GM23338 (cell line): Measurements from ENCODE around the gene R3HDML. TPM values are rescaled to one million over a fixed set of nuclear protein-coding genes. Genes with fewer than 3 reads are reported as not detected.

Experiments
- ATAC-seq: fragments of 200-7000 bp; cut with Tn5 transposase; 3 replicates; pipeline ENCODE4 v1.9.1; 2020
- DNase-seq: peaks from one replicate; pipeline ENCODE4 v3.0.0-alpha.2; 2015; ENCODE audit warnings: low spot score
- H2AFZ ChIP-seq: fragments of 200-600 bp; sonication (generic); 2 replicates; pipeline ENCODE4 v1.8.0; 2016; ENCODE audit warnings: antibody characterized with exemption, mild to moderate bottlenecking, moderate library complexity
- H3F3A ChIP-seq: fragments of 200-600 bp; sonication (generic); replicated peaks from 2 replicates; pipeline ENCODE4 v1.8.0; 2017; ENCODE audit warnings: antibody characterized with exemption, mixed run types, low read depth
- H3K27ac ChIP-seq: fragments of 200-600 bp; sonication (generic); 2 replicates; pipeline ENCODE4 v1.6.1; 2016; ENCODE audit warnings: low read depth
- H3K27me3 ChIP-seq: fragments of 200-600 bp; sonication (generic); 2 replicates; pipeline ENCODE4 v1.8.0; 2016; ENCODE audit warnings: mild to moderate bottlenecking, mixed run types, moderate library complexity; ENCODE audit not compliant: insufficient read depth
- H3K36me3 ChIP-seq: fragments of 200-600 bp; sonication (generic); 2 replicates; pipeline ENCODE4 v1.8.0; 2016; ENCODE audit warnings: mild to moderate bottlenecking; ENCODE audit not compliant: insufficient read depth
- H3K4me1 ChIP-seq: fragments of 200-600 bp; sonication (generic); 2 replicates; pipeline ENCODE4 v1.8.0; 2016; ENCODE audit warnings: mild to moderate bottlenecking, moderate library complexity; ENCODE audit not compliant: insufficient read depth
- H3K4me2 ChIP-seq: fragments of 200-600 bp; sonication (generic); 2 replicates; pipeline ENCODE4 v1.7.1; 2017; ENCODE audit warnings: mixed run types
- H3K4me3 ChIP-seq: fragments of 200-600 bp; sonication (generic); 2 replicates; pipeline ENCODE4 v1.6.1; 2016; ENCODE audit warnings: mixed run types
- H3K79me2 ChIP-seq: fragments of 200-600 bp; sonication (generic); replicated peaks from 2 replicates; pipeline ENCODE4 v1.8.0; 2017; ENCODE audit warnings: mild to moderate bottlenecking; ENCODE audit not compliant: insufficient read depth
- H3K9me2 ChIP-seq: fragments of 200-600 bp; sonication (generic); 2 replicates; pipeline ENCODE4 v1.8.0; 2017; ENCODE audit not compliant: insufficient read depth
- H4K20me1 ChIP-seq: fragments of 200-600 bp; sonication (generic); replicated peaks from 2 replicates; pipeline ENCODE4 v1.8.0; 2017; ENCODE audit warnings: mild to moderate bottlenecking; ENCODE audit not compliant: insufficient read depth
- H3K27ac Mint-ChIP-seq: 2 replicates; pipeline ENCODE4 v1.8.0; 2020; ENCODE audit warnings: inconsistent platforms, mild to moderate bottlenecking, moderate library complexity, mixed read lengths
- H3K27me3 Mint-ChIP-seq: 3 replicates; pipeline ENCODE4 v1.8.0; 2022; ENCODE audit warnings: low read depth, mild to moderate bottlenecking, moderate library complexity, mixed read lengths, inconsistent platforms; ENCODE audit not compliant: insufficient read depth, poor library complexity
- H3K36me3 Mint-ChIP-seq: 3 replicates; pipeline ENCODE4 v1.8.0; 2021; ENCODE audit warnings: low read depth, mild to moderate bottlenecking, inconsistent platforms, moderate library complexity, mixed read lengths
- H3K4me1 Mint-ChIP-seq: 3 replicates; pipeline ENCODE4 v1.8.0; 2020; ENCODE audit warnings: mild to moderate bottlenecking, inconsistent platforms, mixed read lengths
- H3K4me3 Mint-ChIP-seq: 3 replicates; pipeline ENCODE4 v1.8.0; 2021; ENCODE audit warnings: moderate library complexity, mild to moderate bottlenecking, inconsistent platforms, mixed read lengths
- H3K9me3 Mint-ChIP-seq: 3 replicates; pipeline ENCODE4 v1.8.0; 2020; ENCODE audit warnings: moderate library complexity, mild to moderate bottlenecking, inconsistent platforms, mixed read lengths
- CREB1 ChIP-seq: fragments of 250-450 bp; sonication (Bioruptor Pico); IDR thresholded peaks from 2 replicates; pipeline ENCODE4 v1.5.0; 2020; ENCODE audit warnings: low read depth, mild to moderate bottlenecking, moderate library complexity
- EZH2 ChIP-seq: fragments of 200-600 bp; sonication (generic); IDR thresholded peaks from one replicate; pipeline ENCODE4 v1.8.0; 2017; ENCODE audit warnings: antibody characterized with exemption, mild to moderate bottlenecking, low read depth; ENCODE audit not compliant: unreplicated experiment
- EZH2phosphoT487 ChIP-seq: fragments of 200-600 bp; sonication (generic); IDR thresholded peaks from one replicate; pipeline ENCODE4 v1.8.1; 2018; ENCODE audit warnings: antibody characterized with exemption; ENCODE audit not compliant: unreplicated experiment
- JUNB ChIP-seq: IDR thresholded peaks from one replicate; pipeline ENCODE4 v1.6.1; 2016; ENCODE audit warnings: antibody characterized with exemption; ENCODE audit not compliant: unreplicated experiment
- NANOG ChIP-seq: IDR thresholded peaks from 2 replicates; pipeline ENCODE4 v1.6.1; 2016; ENCODE audit warnings: antibody characterized with exemption, borderline replicate concordance
- POLR2AphosphoS5 ChIP-seq: IDR thresholded peaks from 2 replicates; pipeline ENCODE4 v1.6.1; 2016; ENCODE audit warnings: antibody characterized with exemption, low read depth
- STAT1 ChIP-seq: IDR thresholded peaks from one replicate; pipeline ENCODE4 v1.6.1; 2016; ENCODE audit warnings: antibody characterized with exemption; ENCODE audit not compliant: unreplicated experiment
- ZNF114 ChIP-seq: fragments of 250-450 bp; sonication (Bioruptor Pico); IDR thresholded peaks from 2 replicates; pipeline ENCODE4 v1.5.0; 2020; ENCODE audit warnings: mild to moderate bottlenecking, moderate library complexity
- ZNF331 ChIP-seq: fragments of 250-450 bp; sonication (Bioruptor Pico); IDR thresholded peaks from 2 replicates; pipeline ENCODE4 v1.5.0; 2020; ENCODE audit warnings: low read depth, mild to moderate bottlenecking, moderate library complexity
- polyA plus RNA-seq: library from polyadenylated mRNA; unstranded; fragments of >200 nt; fragmentation: Nextera tagmentation; extraction: Ambion mirVana; gene quantifications from 2 replicates; pipeline ENCODE4 v1.2.1, GENCODE V29; 2016
- total RNA-seq: library from RNA; depleted of rRNA; stranded (reverse); fragments of >200 nt; shearing (Covaris generic); gene quantifications from 2 replicates; pipeline ENCODE4 v1.2.3, GENCODE V29; 2014
- TF ChIP-seq, protein P1 (sequence below): IDR thresholded peaks from 2 replicates; pipeline ENCODE4 v1.6.1; 2016; ENCODE audit warnings: antibody characterized with exemption
- TF ChIP-seq, protein P2 (sequence below), 2 experiments: fragments of 200-600 bp in 1 of 2; sonication (generic) in 1 of 2; conservative IDR thresholded peaks; 2 replicates each; pipeline versions ENCODE4 v1.5.1 to v1.6.1; 2016 to 2017; ENCODE audit warnings: antibody characterized with exemption in 2 of 2, low read depth in 2 of 2, mild to moderate bottlenecking in 2 of 2, moderate library complexity in 1 of 2
- TF ChIP-seq, protein P3 (sequence below): IDR thresholded peaks from one replicate; pipeline ENCODE4 v1.6.1; 2018; ENCODE audit warnings: antibody characterized with exemption; ENCODE audit not compliant: unreplicated experiment

The R3HDML gene
- total and polyA plus RNA-seq, 2 experiments from 2014 or later: not detected

DNA sequence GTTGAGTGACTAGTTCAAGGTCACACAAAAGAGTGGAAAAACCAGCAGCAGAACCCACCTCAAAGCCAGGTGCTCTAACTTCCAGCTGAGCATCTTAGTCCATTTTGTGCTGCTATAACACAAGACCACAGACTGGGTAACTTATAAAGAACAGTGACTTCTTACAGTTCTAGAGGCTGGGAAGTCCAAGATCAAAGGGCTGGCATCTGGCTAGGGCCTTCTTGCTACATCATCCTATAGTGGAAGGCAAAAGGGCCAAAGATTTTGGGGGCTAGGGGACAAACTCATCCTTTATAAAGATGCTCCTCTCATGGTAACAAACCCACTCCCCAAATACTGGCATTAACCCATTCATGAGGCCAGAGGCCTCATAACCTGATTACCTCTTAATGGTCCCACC lies 35.6 kb upstream of the R3HDML start:
- H3K27ac Mint-ChIP-seq: no peak overlapping the region
- Histone ChIP-seq H2AFZ (no peak overlapping the region), H3K4me1 (no peaks in the 10 kb centered on the region), H3K9me2 (no peaks in the 10 kb centered on the region), H3K4me2 (no peak overlapping the region), H3K79me2 (no peaks in the 10 kb centered on the region), H3K36me3 (no peaks in the 10 kb centered on the region), H3F3A (no peaks in the 10 kb centered on the region), H3K27ac (no peak overlapping the region), H3K27me3 (no peaks in the 10 kb centered on the region), H3K4me3 (no peak overlapping the region), H4K20me1 (no peaks in the 10 kb centered on the region; the same call in 1 of the 2 replicates)
- no peaks in the 10 kb centered on the region; the same call in 2 of the 3 replicates for H3K4me1 Mint-ChIP-seq
- DNase-seq: no peak
- no peaks in the 10 kb centered on the region for H3K36me3 Mint-ChIP-seq
- H3K9me3 Mint-ChIP-seq: no peaks in the 10 kb centered on the region
- no peak for ATAC-seq
- H3K4me3 Mint-ChIP-seq: no peak overlapping the region
- H3K27me3 Mint-ChIP-seq: peaks cover 4% of the 10 kb centered on the region
- TF ChIP-seq, protein P1, sequence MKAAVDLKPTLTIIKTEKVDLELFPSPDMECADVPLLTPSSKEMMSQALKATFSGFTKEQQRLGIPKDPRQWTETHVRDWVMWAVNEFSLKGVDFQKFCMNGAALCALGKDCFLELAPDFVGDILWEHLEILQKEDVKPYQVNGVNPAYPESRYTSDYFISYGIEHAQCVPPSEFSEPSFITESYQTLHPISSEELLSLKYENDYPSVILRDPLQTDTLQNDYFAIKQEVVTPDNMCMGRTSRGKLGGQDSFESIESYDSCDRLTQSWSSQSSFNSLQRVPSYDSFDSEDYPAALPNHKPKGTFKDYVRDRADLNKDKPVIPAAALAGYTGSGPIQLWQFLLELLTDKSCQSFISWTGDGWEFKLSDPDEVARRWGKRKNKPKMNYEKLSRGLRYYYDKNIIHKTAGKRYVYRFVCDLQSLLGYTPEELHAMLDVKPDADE: no peak

DNA sequence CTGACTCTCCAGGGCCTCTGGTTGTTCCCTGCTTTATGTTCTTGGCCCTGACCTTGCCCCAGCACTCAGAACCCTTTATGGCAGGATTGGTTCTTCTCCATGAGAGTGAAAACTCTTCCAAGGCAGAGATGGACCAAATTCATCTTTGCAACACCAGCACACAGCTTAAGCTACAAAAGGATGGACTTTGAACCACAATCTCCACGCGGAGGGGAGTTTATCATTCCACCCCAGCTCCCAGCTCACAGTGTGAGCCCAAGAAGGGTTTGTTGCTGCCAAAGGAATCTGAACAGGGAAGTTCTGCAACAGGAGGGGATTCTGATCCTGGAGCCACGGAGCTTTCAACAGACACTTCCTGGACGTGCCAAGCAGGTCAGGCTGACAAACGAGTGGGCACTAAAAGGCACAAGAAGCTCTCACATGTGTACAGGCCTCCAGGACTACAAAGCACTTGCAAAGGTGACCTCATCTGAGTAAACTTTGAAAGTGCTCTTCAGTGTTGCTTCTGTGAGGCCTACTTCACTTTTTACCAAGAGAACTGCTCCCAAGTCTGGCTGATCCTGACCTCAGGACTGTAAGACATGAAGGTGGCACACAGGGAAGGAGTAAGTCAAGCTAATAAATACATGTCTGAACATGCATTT lies 34.7 kb upstream of the R3HDML start:
- no peak for DNase-seq
- no peak overlapping the region for H3K4me3 Mint-ChIP-seq
- no peaks in the 10 kb centered on the region for H3K9me3 Mint-ChIP-seq
- Histone ChIP-seq H3K4me3 (no peak overlapping the region), H3K27me3 (no peaks in the 10 kb centered on the region), H4K20me1 (no peaks in the 10 kb centered on the region; the same call in 1 of the 2 replicates), H3K4me2 (no peak overlapping the region), H3K4me1 (no peaks in the 10 kb centered on the region), H3K79me2 (no peaks in the 10 kb centered on the region), H3K36me3 (no peaks in the 10 kb centered on the region), H3K27ac (no peak overlapping the region), H3F3A (no peaks in the 10 kb centered on the region), H3K9me2 (no peaks in the 10 kb centered on the region), H2AFZ (no peak overlapping the region)
- no peak for ATAC-seq
- H3K36me3 Mint-ChIP-seq: no peaks in the 10 kb centered on the region; the same call in 2 of the 3 replicates
- no peak overlapping the region for H3K27ac Mint-ChIP-seq
- no peaks in the 10 kb centered on the region; the same call in 2 of the 3 replicates for H3K4me1 Mint-ChIP-seq
- H3K27me3 Mint-ChIP-seq: peaks cover 1% of the 10 kb centered on the region
- TF ChIP-seq POLR2AphosphoS5 (no peak), JUNB (no peak), STAT1 (no peak), NANOG (no peak), EZH2 (no peak), ZNF331 (CRISPR knock-in tag) (no peak), EZH2phosphoT487 (no peak), ZNF114 (CRISPR knock-in tag) (no peak), CREB1 (CRISPR knock-in tag) (no peak)
- TF ChIP-seq, protein P2, sequence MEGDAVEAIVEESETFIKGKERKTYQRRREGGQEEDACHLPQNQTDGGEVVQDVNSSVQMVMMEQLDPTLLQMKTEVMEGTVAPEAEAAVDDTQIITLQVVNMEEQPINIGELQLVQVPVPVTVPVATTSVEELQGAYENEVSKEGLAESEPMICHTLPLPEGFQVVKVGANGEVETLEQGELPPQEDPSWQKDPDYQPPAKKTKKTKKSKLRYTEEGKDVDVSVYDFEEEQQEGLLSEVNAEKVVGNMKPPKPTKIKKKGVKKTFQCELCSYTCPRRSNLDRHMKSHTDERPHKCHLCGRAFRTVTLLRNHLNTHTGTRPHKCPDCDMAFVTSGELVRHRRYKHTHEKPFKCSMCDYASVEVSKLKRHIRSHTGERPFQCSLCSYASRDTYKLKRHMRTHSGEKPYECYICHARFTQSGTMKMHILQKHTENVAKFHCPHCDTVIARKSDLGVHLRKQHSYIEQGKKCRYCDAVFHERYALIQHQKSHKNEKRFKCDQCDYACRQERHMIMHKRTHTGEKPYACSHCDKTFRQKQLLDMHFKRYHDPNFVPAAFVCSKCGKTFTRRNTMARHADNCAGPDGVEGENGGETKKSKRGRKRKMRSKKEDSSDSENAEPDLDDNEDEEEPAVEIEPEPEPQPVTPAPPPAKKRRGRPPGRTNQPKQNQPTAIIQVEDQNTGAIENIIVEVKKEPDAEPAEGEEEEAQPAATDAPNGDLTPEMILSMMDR (conservative IDR thresholded peaks at IDR 0.05; ENCODE audit: low read depth in 2 of 2): no peak
- TF ChIP-seq, protein P1: no peak
- TF ChIP-seq, protein P3, sequence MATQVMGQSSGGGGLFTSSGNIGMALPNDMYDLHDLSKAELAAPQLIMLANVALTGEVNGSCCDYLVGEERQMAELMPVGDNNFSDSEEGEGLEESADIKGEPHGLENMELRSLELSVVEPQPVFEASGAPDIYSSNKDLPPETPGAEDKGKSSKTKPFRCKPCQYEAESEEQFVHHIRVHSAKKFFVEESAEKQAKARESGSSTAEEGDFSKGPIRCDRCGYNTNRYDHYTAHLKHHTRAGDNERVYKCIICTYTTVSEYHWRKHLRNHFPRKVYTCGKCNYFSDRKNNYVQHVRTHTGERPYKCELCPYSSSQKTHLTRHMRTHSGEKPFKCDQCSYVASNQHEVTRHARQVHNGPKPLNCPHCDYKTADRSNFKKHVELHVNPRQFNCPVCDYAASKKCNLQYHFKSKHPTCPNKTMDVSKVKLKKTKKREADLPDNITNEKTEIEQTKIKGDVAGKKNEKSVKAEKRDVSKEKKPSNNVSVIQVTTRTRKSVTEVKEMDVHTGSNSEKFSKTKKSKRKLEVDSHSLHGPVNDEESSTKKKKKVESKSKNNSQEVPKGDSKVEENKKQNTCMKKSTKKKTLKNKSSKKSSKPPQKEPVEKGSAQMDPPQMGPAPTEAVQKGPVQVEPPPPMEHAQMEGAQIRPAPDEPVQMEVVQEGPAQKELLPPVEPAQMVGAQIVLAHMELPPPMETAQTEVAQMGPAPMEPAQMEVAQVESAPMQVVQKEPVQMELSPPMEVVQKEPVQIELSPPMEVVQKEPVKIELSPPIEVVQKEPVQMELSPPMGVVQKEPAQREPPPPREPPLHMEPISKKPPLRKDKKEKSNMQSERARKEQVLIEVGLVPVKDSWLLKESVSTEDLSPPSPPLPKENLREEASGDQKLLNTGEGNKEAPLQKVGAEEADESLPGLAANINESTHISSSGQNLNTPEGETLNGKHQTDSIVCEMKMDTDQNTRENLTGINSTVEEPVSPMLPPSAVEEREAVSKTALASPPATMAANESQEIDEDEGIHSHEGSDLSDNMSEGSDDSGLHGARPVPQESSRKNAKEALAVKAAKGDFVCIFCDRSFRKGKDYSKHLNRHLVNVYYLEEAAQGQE: no peak
